IMR-90 (cell line): ENCODE data around the gene DSCAML1. TPM values are rescaled to one million over a fixed set of nuclear protein-coding genes. Genes with fewer than 3 reads are reported as not detected.

Experiments used
- ATAC-seq: fragments of 200-7000 bp; cut with Tn5 transposase; 2 replicates; pipeline ENCODE4 v1.9.1; 2020; ENCODE audit warnings: low read depth, mild to moderate bottlenecking, moderate library complexity
- BruUV-seq: library from RNA; stranded (reverse); fragments of 400-500 nt; replicated peaks from 2 replicates; lab custom pipeline; 2021; lab: Mats Ljungman, UMichigan
- CTCF ChIA-PET: fragments of 300-600 bp; formaldehyde crosslinking; extraction: SDS; loops from one replicate; lab custom pipeline; 2021; ENCODE audit warnings: antibody characterized with exemption; lab: Yijun Ruan, JAX
- POLR2A ChIA-PET: fragments of 300-600 bp; sonication (Branson Sonifier 250); formaldehyde crosslinking; loops from one replicate; lab custom pipeline; 2022; ENCODE audit warnings: antibody characterized with exemption; ENCODE audit not compliant: unreplicated experiment; lab: Charles Lee
- DNase-seq: peaks from one replicate; pipeline ENCODE4 v3.0.0; 2013
- H2AFZ ChIP-seq: replicated peaks from 2 replicates; pipeline ENCODE3; 2013; ENCODE audit warnings: low read length, mild to moderate bottlenecking; ENCODE audit not compliant: poor library complexity
- H2AK5ac ChIP-seq: 2 replicates; pipeline ENCODE4 v1.6.1; 2013; ENCODE audit warnings: low read depth, low read length, inconsistent platforms
- H2AK9ac ChIP-seq: replicated peaks from 2 replicates; pipeline ENCODE3; 2013; ENCODE audit warnings: mild to moderate bottlenecking, low read depth, low read length, moderate library complexity; ENCODE audit not compliant: poor library complexity
- H2BK120ac ChIP-seq: 2 replicates; pipeline ENCODE4 v1.6.1; 2013; ENCODE audit warnings: low read depth, low read length, inconsistent platforms
- H2BK15ac ChIP-seq: 3 replicates; pipeline ENCODE4 v1.6.1; 2013; ENCODE audit warnings: low read depth, low read length, inconsistent platforms
- H2BK20ac ChIP-seq: 2 replicates; pipeline ENCODE4 v1.6.1; 2013; ENCODE audit warnings: low read depth, mild to moderate bottlenecking, inconsistent platforms, low read length, moderate library complexity
- H2BK5ac ChIP-seq: 2 replicates; pipeline ENCODE4 v1.6.1; 2013; ENCODE audit warnings: mild to moderate bottlenecking, low read depth, low read length, inconsistent platforms; ENCODE audit not compliant: poor library complexity, severe bottlenecking
- H3K14ac ChIP-seq: replicated peaks from 2 replicates; pipeline ENCODE4 v1.6.1; 2013; ENCODE audit warnings: low read depth, low read length, inconsistent platforms
- H3K18ac ChIP-seq: 2 replicates; pipeline ENCODE4 v1.6.1; 2013; ENCODE audit warnings: low read depth, low read length, control low read depth
- H3K23ac ChIP-seq: 2 replicates; pipeline ENCODE4 v1.6.1; 2013; ENCODE audit warnings: low read depth, low read length, inconsistent platforms
- H3K27ac ChIP-seq: 2 replicates; pipeline ENCODE4 v1.5.1; 2013; ENCODE audit warnings: mild to moderate bottlenecking, control low read depth, low read length; ENCODE audit not compliant: insufficient read depth
- H3K27me3 ChIP-seq: 2 replicates; pipeline ENCODE4 v1.6.1; 2013; ENCODE audit warnings: low read length; ENCODE audit not compliant: control insufficient read depth, insufficient read depth
- H3K36me3 ChIP-seq: 2 replicates; pipeline ENCODE4 v1.6.1; 2013; ENCODE audit warnings: low read length, mixed read lengths; ENCODE audit not compliant: control insufficient read depth, insufficient read depth
- H3K4ac ChIP-seq: 2 replicates; pipeline ENCODE4 v1.6.1; 2013; ENCODE audit warnings: low read depth, low read length, inconsistent platforms
- H3K4me1 ChIP-seq: 2 replicates; pipeline ENCODE4 v1.6.1; 2013; ENCODE audit warnings: low read length, mixed read lengths; ENCODE audit not compliant: control insufficient read depth, insufficient read depth
- H3K4me2 ChIP-seq: 2 replicates; pipeline ENCODE4 v1.6.1; 2013; ENCODE audit warnings: low read depth, mild to moderate bottlenecking, control low read depth, low read length, moderate library complexity
- H3K4me3 ChIP-seq: 2 replicates; pipeline ENCODE4 v1.5.1; 2013; ENCODE audit warnings: low read depth, mild to moderate bottlenecking, control low read depth, low read length, moderate library complexity; ENCODE audit not compliant: insufficient read depth
- H3K56ac ChIP-seq: 2 replicates; pipeline ENCODE4 v1.6.1; 2013; ENCODE audit warnings: low read length, inconsistent platforms; ENCODE audit not compliant: insufficient read depth; ENCODE audit errors: extremely low read depth
- H3K79me1 ChIP-seq, 2 experiments: 2 replicates each; pipeline ENCODE4 v1.6.1; 2013; ENCODE audit warnings: low read length in 2 of 2, inconsistent platforms in 1 of 2, low read depth in 1 of 2
- H3K9ac ChIP-seq: 2 replicates; pipeline ENCODE4 v1.6.1; 2013; ENCODE audit warnings: low read depth, low read length, control low read depth
- H3K9me1 ChIP-seq: 2 replicates; pipeline ENCODE4 v1.6.1; 2013; ENCODE audit warnings: low read length, inconsistent platforms; ENCODE audit not compliant: insufficient read depth
- H3K9me3 ChIP-seq: 2 replicates; pipeline ENCODE4 v1.6.1; 2013; ENCODE audit warnings: low read length; ENCODE audit not compliant: control insufficient read depth, insufficient read depth
- H4K20me1 ChIP-seq: 2 replicates; pipeline ENCODE4 v1.6.1; 2013; ENCODE audit warnings: low read length, inconsistent platforms; ENCODE audit not compliant: insufficient read depth
- H4K5ac ChIP-seq: 2 replicates; pipeline ENCODE4 v1.6.1; 2013; ENCODE audit warnings: mild to moderate bottlenecking, low read depth, low read length, control low read depth
- H4K8ac ChIP-seq, 2 experiments: 2 replicates each; pipeline ENCODE4 v1.6.1; 2013; ENCODE audit warnings: low read depth in 2 of 2, low read length in 2 of 2, control low read depth in 1 of 2, inconsistent platforms in 1 of 2
- H4K91ac ChIP-seq: 2 replicates; pipeline ENCODE4 v1.6.1; 2013; ENCODE audit warnings: low read depth, low read length, inconsistent platforms; ENCODE audit not compliant: insufficient read depth
- BHLHE40 ChIP-seq: fragments of 150-350 bp; IDR thresholded peaks from 2 replicates; pipeline ENCODE4 v1.6.1; 2016; ENCODE audit warnings: mild to moderate bottlenecking, low read depth, low read length
- CTCF ChIP-seq: conservative IDR thresholded peaks from 2 replicates; pipeline ENCODE4 v1.5.1; 2012; ENCODE audit warnings: mild to moderate bottlenecking, low read depth, low read length, improper control_type of control experiment
- MAZ ChIP-seq: IDR thresholded peaks from 2 replicates; pipeline ENCODE4 v1.6.1; 2012; ENCODE audit warnings: low read depth, mild to moderate bottlenecking, low read length, improper control_type of control experiment, moderate library complexity, borderline replicate concordance
- POLR2A ChIP-seq: IDR thresholded peaks from 2 replicates; pipeline ENCODE4 v1.6.1; 2012; ENCODE audit warnings: mild to moderate bottlenecking, low read depth, low read length
- RAD21 ChIP-seq: IDR thresholded peaks from 2 replicates; pipeline ENCODE4 v1.6.1; 2012; ENCODE audit warnings: low read length, improper control_type of control experiment
- RCOR1 ChIP-seq: IDR thresholded peaks from 2 replicates; pipeline ENCODE4 v1.6.1; 2012; ENCODE audit warnings: mild to moderate bottlenecking, low read length, improper control_type of control experiment; ENCODE audit not compliant: insufficient replicate concordance
- RFX5 ChIP-seq: IDR thresholded peaks from 2 replicates; pipeline ENCODE4 v1.8.0; 2012; ENCODE audit warnings: low read depth, mild to moderate bottlenecking, low read length, moderate library complexity
- WGBS, 2 experiments: methylation state at CpG; one replicate each; pipeline versions ENCODE4 v1.1.5 to v1.1.7; 2013; ENCODE audit warnings: missing lambda C conversion rate in 2 of 2; ENCODE audit not compliant: insufficient read length in 1 of 2; ENCODE audit errors: extremely low coverage in 2 of 2; 5-methylcytosine and 5-hydroxymethylcytosine counted together
- dilution Hi-C: fragments of 300-500 bp; cut with HindIII; formaldehyde crosslinking; loops from one replicate; pipeline ENCODE4 v1.14.3; 2018; ENCODE audit warnings: low sequenced_read_pairs; ENCODE audit not compliant: unreplicated experiment
- in situ Hi-C: fragments of 300-500 bp; cut with MboI; formaldehyde crosslinking; loops from 3 replicates; pipeline ENCODE4 v1.14.3; 2019; ENCODE audit warnings: low sequenced_read_pairs, inconsistent platforms, mixed read lengths
- intact Hi-C: fragments of 100-400 bp; cut with micrococcal nuclease; formaldehyde crosslinking; loops from 2 replicates; pipeline ENCODE4 v1.10.0; 2022
- polyA plus RNA-seq, 3 experiments: library from polyadenylated mRNA; depleted of rRNA; stranded (reverse); fragments of >200 nt; gene quantifications; 2 replicates each; pipeline ENCODE4 v1.2.3, GENCODE V29; 2012; ENCODE audit warnings: low replicate concordance in 1 of 3
- total RNA-seq: library from RNA; depleted of rRNA; stranded (reverse); fragments of >200 nt; gene quantifications from 2 replicates; pipeline ENCODE4 v1.2.3, GENCODE V29; 2012

DSCAML1 gene
- total and polyA plus RNA-seq, 2 of the 4 experiments (the other 2 are of a cell fraction): not detected

- Histone ChIP-seq H3K4ac (no peak overlapping the region), H3K56ac (no peak overlapping the region), H3K18ac (no peak overlapping the region), H3K27ac (no peak overlapping the region), H4K91ac (no peak overlapping the region), H3K14ac (no peak overlapping the region), H2AK5ac (no peak overlapping the region), H2BK20ac (no peak overlapping the region), H4K20me1 (no peaks in the 10 kb centered on the region), H3K27me3 (peaks cover 5% of the 10 kb centered on the region; the same call in 1 of the 2 replicates), H4K8ac (no peak overlapping the region), H2BK120ac (no peak overlapping the region), H3K4me3 (no peak overlapping the region), H2BK5ac (no peak overlapping the region), H3K9ac (no peak overlapping the region), H3K9me3 (no peaks in the 10 kb centered on the region), H3K4me1 (no peaks in the 10 kb centered on the region), H3K9me1 (no peaks in the 10 kb centered on the region), H3K23ac (no peak overlapping the region), H2BK15ac (no peak overlapping the region), H3K79me1 (no peaks in the 10 kb centered on the region), H4K5ac (no peak overlapping the region), H3K4me2 (no peak overlapping the region), H2AK9ac (no peak overlapping the region), H3K36me3 (no peaks in the 10 kb centered on the region), H2AFZ (peak overlapping the region; percentile 52)
- POLR2A ChIA-PET: no interaction called here
- DNase-seq (no peak), ATAC-seq (no peak)
- TF ChIP-seq BHLHE40: no peak
- TF ChIP-seq RAD21: no peak
- no peak for TF ChIP-seq POLR2A
- no peak for TF ChIP-seq RCOR1
- TF ChIP-seq RFX5: no peak
- TF ChIP-seq CTCF: no peak
- no peak for TF ChIP-seq MAZ
- in situ Hi-C loops: no loop called here
- CTCF ChIA-PET: no interaction called here
- no TSS peak for BruUV-seq
- 40% methylated on average over 1 of the region's 7 CpGs; no CpG with 5 or more reads in 1 of the 2 experiments for WGBS, 2 experiments
- intact Hi-C loops: no loop called here
- dilution Hi-C loops: no loop called here
Measured at GRCh38 chr11:117711331-117711730, 85.7 kb downstream of the DSCAML1 start.
